ENCODE results near the gene TRAPPC11.

DNA sequence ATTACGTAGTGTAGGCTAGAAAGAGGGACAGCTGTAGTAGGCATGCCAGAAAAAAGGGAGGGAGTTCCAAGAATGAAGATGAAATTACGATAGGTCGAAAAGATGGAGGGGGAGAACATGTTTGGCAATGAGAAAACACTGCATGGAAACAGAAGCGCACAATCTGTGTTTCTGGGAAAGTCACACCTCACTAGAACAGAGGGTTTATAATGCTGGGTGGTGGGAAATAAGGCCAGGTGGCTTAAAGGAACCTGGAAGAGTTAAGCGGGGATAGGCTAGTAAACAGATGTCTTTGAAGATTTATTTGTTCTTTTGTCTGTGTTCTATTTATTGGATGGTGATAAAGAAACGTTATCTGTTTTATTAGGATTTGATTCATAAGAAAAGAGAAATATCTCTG is 29.1 kb downstream of the TRAPPC11 start:
- TF ChIP-seq EZH2 (conservative IDR thresholded peaks at IDR 0.05; ENCODE audit: low read depth, low read length) (no peak), ZNF567 (CRISPR knock-in tag; IDR thresholded peaks at IDR 0.05; ENCODE audit: borderline replicate concordance) (no peak), EP300 (IDR thresholded peaks at IDR 0.05; ENCODE audit: low read depth in 2 of 2, low read length in 2 of 2) (no peak), EP300 (CRISPR knock-in tag; IDR thresholded peaks at IDR 0.05; ENCODE audit: borderline replicate concordance) (no peak), CTCF (CRISPR knock-in tag; IDR thresholded peaks at IDR 0.05) (no peak), NONO (IDR thresholded peaks at IDR 0.05) (no peak), NONO (CRISPR knock-in tag; conservative IDR thresholded peaks at IDR 0.05) (no peak), ZNF883 (CRISPR knock-in tag; IDR thresholded peaks at IDR 0.05; ENCODE audit: not compliant biosample characterization) (no peak), XRCC5 (optimal IDR thresholded peaks at IDR 0.05; ENCODE audit: low read length) (no peak), NFYC (CRISPR knock-in tag; IDR thresholded peaks at IDR 0.05) (no peak), ZNF232 (CRISPR knock-in tag; IDR thresholded peaks at IDR 0.05; ENCODE audit: borderline replicate concordance) (no peak), ZNF367 (CRISPR knock-in tag; IDR thresholded peaks at IDR 0.05; ENCODE audit: borderline replicate concordance) (no peak), SP2 (CRISPR knock-in tag; IDR thresholded peaks at IDR 0.05) (no peak)
- TF ChIP-seq, protein P1, sequence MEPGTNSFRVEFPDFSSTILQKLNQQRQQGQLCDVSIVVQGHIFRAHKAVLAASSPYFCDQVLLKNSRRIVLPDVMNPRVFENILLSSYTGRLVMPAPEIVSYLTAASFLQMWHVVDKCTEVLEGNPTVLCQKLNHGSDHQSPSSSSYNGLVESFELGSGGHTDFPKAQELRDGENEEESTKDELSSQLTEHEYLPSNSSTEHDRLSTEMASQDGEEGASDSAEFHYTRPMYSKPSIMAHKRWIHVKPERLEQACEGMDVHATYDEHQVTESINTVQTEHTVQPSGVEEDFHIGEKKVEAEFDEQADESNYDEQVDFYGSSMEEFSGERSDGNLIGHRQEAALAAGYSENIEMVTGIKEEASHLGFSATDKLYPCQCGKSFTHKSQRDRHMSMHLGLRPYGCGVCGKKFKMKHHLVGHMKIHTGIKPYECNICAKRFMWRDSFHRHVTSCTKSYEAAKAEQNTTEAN (CRISPR knock-in tag; conservative IDR thresholded peaks at IDR 0.05): no peak
- TF ChIP-seq, protein P2, sequence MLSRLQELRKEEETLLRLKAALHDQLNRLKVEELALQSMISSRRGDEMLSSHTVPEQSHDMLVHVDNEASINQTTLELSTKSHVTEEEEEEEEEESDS (CRISPR knock-in tag; IDR thresholded peaks at IDR 0.05; ENCODE audit: borderline replicate concordance): no peak
